ENCODE data around the gene GTPBP8. TPM values are rescaled to one million over a fixed set of nuclear protein-coding genes. Genes with fewer than 3 reads are reported as not detected.

The GTPBP8 gene
- total and polyA plus RNA-seq, 2 donors, result 15.4 to 25.3 TPM

Other genes starting within 250 kb of the GTPBP8 start
- not detected for gene CD200R1L, start 144.1 kb upstream of the GTPBP8 start, total RNA-seq
- not detected for gene CD200R1L, start 144.1 kb upstream of the GTPBP8 start, polyA plus RNA-seq
- 7.5 TPM for gene CD200R1, start 15.9 kb upstream of the GTPBP8 start, total RNA-seq
- 1.1 TPM for gene CD200R1, start 15.9 kb upstream of the GTPBP8 start, polyA plus RNA-seq
- gene BOC, start 220.6 kb downstream of the GTPBP8 start, total RNA-seq, result 53.0 TPM
- 73.3 TPM for gene BOC, start 220.6 kb downstream of the GTPBP8 start, polyA plus RNA-seq

All from urinary bladder (tissue), 2 donors.